ENCODE measurements around the gene DEFB131A.
"Not testable (repeated sequence)": the region's sequence is repeated elsewhere in the genome, so short reads cannot be mapped to it uniquely, and the experiment has no call there.

DEFB131A gene

GRCh38 chr4:9494256-9495035 is 50.2 kb downstream of the DEFB131A start:
- DNase-seq (ENCODE audit: low read depth in 2 of 2), result not testable (repeated sequence)

DNA sequence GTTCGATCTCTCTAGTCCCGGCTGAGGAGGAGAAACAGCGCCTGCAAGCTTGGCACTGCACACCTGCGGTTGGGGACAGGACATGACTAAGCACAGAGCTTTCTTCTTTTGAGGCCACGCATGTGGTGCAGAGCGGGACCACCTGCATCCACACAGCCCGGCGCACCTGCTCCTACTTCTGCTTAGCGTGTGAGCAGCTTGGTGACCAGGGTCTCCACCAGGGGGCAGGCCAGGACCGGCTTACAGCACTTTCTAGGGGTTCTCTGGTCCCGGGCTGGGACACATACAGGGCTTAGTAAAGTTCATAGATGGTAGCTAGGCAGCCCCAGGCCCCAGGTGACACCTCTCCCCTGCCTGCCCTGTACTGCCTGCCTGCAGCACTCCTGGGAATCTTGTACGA is 51.2 kb downstream of the DEFB131A start:
- DNase-seq (ENCODE audit: low read depth in 2 of 2), result peak; percentile 3 to 11

- DNase-seq (ENCODE audit: low read depth in 2 of 2), result not testable (repeated sequence)
These were observed 53.6 kb downstream of the DEFB131A start for GRCh38 chr4:9497575-9498467.

DNA sequence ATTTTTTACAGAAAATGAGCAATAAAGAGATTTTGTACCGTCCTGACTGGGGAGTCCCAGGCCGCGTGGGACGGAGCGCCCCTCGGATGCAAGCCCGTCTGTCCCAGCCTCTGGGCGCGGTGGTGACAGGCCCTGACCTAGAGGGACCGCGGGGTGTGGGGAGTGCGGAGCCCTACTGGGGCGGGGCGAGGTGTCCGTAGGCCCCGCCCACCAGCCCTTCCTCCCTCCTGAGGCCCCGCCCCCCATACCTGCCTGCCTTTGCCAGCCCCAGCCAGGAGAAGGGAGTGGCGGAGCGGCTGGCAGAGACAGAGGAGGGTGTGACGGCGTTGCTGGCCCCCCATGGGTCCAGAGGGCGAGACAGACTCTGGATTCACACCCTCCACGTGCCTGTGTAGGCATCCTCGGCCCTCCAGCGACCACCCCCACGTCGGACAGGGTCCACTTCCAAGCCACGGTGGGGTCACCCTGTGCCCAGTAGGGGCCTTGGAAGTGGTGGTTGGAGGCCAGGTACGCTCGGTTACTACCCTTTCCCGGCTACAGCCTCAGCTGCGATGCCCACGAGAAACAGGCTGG is 54.3 kb downstream of the DEFB131A start:
- not testable (repeated sequence) for DNase-seq (ENCODE audit: low read depth in 2 of 2)

GRCh38 chr4:9499974-9500487 is 55.8 kb downstream of the DEFB131A start:
- not testable (repeated sequence) for DNase-seq (ENCODE audit: low read depth in 2 of 2)

All from stimulated activated CD8-positive, alpha-beta memory T cell treated with anti-CD3 and anti-CD28 coated beads, Interleukin-7, amount 100 ng/mL, for 1 hour (primary cell).